HG03342 (cell line): ENCODE results near the gene MRPS2.
"Not testable (repeated sequence)": the region's sequence is repeated elsewhere in the genome, so short reads cannot be mapped to it uniquely, and the experiment has no call there.

Experiments used
- ATAC-seq: cut with Tn5 transposase; IDR thresholded peaks from one replicate; pipeline ENCODE4 v1.9.1; 2021; ENCODE audit warnings: mild to moderate bottlenecking, moderate library complexity; ENCODE audit not compliant: unreplicated experiment

MRPS2 gene

DNA sequence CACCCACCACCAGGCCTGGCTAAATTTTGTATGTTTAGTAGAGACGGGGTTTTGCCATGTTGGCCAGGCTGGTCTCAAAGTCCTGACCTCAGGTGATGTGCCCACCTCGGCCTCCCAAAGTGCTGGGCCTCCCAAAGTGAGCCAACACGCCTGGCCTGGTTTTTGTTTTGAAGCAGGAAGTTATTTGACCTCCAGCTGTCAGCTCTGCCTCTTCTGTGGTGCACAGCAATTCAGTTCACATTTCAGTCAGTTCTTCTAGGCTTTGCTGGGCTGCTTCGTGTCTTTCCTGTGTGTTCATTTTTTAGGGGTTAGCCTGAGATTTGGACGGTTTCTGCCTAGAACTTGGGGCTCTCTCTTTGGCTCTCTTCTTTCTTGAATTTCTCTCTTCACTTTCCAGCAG lies 29.7 kb downstream of the MRPS2 start:
- ATAC-seq: no peak

- ATAC-seq: no peak
These were observed 30.6 kb downstream of the MRPS2 start for GRCh38 chr9:135531096-135531495.

DNA sequence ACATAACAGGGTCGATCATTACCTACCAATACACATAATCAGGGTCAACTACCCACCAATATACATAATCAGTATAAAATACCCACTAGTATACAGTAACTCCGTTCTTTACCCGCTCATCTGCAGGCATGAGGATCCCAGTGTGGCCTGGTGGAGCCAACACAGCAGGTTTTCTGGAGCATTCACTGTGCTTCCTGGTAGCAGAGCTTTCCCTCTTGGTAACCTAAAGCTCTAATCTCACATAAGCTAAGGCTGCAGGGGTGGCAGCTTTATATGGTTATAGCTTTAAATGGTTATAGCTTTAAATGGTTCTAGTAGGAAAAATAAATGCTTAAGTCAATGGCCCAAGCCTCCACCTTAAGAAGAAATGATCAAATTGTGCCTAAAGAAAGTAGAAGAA lies 32.6 kb downstream of the MRPS2 start:
- ATAC-seq: no peak

DNA sequence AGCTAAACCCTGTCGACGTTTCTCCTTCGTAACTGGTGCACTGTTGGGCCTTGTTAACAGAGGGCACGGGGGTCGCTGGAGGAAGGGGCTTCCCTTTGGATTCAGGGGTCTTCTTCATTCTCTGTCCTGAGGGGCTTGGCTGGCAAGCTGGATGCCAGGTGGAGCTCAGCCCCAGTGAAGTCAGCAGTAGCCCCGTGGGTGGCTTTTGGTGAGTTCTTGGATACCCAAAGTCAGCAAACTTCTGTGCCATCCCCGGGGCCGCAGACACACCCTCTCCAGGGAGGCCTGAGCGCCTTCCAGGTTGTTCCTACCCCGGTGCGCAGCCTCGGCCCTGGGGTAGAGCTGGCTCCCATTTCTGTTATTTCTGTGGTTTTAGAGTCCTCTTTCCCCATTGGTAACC lies 33.2 kb downstream of the MRPS2 start:
- no peak for ATAC-seq

DNA sequence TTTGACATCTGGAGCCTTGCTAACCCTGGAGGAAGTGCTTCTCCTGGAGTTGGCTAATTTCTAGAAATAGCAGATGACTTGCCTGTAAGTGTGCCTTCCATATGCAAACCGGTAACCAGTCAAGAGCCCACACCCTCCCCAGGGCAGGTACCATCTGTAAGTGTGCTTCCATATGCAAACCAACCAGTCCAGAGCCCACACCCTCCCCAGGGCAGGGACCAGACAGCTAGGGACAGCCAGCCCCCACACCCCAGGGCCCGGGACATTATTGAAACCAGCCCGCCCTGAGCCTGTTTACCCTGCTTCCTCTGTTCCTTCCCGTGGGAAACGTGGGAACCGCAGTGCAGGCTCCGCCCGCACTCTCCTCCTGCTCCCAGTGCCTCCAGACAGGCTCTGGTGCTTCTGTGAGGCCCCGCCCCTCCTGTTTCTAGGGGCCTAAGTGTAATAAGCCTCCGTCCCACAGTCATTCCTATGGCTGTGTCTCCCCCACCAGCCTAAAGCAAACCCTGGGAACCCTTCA lies 33.8 kb downstream of the MRPS2 start:
- ATAC-seq: not testable (repeated sequence)

- ATAC-seq: not testable (repeated sequence)
These were observed 34.3 kb downstream of the MRPS2 start for GRCh38 chr9:135534826-135535225.

DNA sequence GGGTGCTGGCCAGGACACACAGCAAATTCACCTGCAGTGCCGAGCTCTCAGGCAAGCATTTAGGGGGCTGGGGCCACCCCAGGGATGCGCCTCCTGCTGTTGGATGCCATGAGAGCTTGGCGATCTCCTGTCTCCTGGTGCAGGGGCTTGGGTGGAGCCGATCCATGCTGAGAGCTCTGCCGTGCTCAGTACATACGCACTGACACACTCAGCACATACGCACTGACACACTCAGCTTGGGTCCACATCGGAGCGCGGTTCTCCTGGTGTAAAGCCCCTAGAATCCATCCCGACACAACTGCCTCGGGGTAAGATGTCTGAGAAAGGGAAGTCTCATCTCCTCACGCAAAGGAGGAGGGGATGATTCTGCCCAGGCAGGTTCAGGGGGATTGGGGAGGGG lies 35.1 kb downstream of the MRPS2 start:
- not testable (repeated sequence) for ATAC-seq

- no peak for ATAC-seq
These were observed 35.7 kb downstream of the MRPS2 start for GRCh38 chr9:135536216-135536615.

DNA sequence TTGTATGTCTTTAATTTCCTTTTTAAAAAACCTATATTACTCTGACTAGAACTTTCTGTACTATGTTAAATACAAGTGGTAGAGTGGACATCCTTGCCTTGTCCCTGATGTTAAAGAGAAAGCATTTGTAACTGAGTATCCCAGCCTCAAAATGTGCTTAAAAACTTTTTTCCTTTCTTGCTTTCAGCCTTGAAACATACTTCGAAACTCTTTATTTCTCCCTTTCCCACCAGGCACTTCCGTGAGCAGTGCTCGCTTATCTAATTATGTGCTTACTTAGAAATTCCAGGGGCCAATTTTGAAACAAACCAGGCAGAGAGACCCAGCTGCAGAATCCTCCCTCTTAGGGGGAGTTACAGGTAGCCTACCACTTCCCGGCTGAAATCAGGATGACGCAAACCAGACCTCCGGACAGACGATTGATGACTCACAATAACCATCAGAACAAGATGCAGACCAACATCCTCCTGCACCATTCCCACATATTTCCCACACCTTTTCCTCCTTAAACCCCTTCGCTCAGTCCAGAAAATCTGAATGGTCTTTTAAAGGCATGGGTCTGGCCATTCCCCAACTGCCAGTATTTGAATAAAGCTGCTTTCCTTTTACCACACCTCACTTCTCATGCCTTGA lies 42.9 kb downstream of the MRPS2 start:
- ATAC-seq: not testable (repeated sequence)

DNA sequence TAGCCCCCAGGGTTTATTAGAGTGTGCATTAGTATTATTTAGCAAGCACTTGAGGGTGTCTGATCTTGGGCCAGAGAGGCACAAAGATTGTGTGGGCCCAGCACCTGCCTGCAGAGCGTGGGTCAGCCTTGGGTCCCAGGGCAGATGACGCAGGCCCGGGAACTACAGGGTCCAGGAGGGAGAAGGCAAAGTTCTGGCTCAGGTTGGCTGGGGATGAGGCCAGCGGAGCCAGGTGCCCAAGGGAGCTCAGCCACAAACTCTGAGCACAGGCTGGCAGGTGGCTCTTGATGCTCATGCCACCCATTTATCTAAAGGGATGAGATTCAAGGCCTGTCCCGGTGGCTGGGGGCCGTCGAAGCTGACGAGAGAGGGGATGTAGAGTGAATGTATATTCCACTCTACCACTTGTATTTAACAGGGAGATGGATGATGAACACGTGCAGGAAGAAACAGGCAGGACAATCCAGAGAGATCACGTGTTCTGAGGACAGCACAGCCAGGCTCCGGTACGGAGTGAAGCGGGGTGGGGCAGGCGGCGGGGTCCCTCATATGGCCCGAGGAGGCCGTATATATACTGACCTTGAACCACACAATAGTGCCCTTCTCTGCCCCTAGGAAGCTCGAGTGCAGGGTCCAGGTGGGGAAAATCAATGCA lies 44.6 kb downstream of the MRPS2 start:
- ATAC-seq: no peak

DNA sequence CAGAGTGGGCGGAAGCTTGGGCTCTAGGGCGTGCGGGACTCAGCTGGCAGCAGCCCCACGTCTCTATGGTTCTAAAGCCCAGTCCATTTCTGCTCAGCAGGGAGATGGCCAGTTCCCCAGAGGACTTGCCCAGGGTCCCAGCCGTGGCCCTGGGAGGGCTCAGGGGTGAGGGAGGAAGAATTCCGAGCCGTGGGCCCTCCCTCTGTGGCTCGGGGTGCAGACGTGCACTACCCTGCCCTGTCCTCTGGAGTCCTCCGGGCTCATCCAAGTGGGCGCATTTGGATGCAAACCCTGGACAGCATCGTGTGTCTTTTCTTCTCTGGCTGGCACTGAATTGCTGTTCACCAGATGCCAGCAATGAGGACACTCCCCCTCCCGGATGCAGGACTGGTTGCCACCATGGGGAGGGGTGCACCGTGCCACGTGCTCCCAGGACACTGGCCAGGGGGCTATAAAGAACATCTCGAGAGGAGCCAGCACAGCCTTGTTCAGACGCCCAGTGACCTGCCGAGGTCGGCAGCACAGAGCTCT lies 45.2 kb downstream of the MRPS2 start, which contains the start of gene OBP2A:
Gene OBP2A, plus strand, starts transcription at position 481 of the 531 bp plus-strand sequence. CDS start 55 bp downstream, outside the sequence.
- ATAC-seq: not testable (repeated sequence)

DNA sequence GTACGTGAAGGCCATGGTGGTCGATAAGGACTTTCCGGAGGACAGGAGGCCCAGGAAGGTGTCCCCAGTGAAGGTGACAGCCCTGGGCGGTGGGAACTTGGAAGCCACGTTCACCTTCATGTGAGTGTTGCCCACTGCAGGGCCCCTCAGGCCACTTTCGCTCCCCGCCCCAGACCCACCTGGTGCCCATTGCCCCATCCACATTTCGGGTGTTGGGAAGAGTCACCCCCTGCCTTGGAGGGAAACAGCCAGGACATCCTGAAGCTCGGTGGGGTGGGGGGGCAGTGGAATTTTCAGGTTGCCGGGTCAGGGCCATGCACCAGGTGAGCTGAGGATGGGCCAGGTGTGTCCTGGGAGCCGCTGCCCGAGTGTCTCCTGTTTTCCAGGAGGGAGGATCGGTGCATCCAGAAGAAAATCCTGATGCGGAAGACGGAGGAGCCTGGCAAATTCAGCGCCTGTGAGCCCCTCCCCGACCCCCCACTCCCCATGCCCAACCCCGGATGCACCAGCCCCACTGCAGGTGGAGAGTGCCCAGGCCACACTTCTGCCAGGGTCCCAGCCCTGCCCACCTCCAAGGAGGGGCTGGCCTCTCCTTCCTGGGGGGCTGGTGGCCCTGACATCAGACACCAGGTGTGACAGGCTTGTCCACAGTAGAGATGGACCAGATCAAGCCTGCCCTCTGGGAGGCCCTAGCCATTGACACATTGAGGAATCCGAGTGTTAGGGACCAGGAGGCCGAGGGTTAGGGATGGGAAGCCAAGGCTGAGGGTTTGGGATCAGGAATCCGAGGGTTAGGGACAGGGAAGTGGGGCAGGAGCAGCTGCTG lies 46.5 kb downstream of the MRPS2 start:
- ATAC-seq: not testable (repeated sequence)

DNA sequence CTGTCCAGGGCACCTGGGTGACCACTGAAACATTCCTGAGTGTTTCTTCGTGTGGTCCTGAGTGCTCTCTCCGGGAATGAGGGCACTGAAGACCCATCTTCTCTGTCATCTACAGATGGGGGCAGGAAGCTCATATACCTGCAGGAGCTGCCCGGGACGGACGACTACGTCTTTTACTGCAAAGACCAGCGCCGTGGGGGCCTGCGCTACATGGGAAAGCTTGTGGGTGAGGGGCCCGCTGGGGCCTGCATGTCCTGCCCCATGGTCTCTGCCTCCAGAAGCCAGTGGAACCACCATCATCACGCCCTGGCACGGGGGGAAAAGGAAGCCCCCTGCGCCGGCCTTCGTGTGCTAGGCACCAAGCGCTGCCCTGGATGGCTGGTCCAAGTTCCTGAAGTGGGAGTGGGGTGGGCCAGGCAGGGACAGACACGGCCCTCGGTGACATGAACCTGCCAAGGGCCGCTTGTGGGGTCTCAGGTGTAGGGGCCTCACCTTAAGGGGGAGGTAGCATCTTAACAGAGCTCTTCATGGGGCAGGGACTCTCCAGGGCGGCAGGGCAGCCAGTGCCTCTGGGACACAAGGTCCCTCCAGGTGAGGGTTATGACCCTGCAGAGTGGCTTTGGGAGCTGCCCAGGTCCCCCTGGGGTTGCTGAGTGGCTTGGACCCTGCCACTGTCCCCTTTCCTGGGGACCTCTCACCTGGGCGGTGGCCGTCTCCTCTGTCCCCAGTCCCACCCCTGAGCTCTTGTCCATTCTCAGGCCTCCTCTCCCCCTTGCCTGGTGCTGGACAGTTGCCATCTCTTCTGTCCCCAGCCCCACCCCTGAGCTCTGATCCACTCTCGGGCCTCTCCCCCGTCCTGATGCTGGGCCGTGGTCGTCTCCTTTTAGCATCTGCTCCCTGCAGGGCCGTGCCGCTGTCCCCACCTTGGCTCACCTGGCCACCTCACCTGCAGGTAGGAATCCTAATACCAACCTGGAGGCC lies 47.6 kb downstream of the MRPS2 start:
- ATAC-seq: no peak

- ATAC-seq: not testable (repeated sequence)
These were observed 49.2 kb downstream of the MRPS2 start for GRCh38 chr9:135549478-135550343.

DNA sequence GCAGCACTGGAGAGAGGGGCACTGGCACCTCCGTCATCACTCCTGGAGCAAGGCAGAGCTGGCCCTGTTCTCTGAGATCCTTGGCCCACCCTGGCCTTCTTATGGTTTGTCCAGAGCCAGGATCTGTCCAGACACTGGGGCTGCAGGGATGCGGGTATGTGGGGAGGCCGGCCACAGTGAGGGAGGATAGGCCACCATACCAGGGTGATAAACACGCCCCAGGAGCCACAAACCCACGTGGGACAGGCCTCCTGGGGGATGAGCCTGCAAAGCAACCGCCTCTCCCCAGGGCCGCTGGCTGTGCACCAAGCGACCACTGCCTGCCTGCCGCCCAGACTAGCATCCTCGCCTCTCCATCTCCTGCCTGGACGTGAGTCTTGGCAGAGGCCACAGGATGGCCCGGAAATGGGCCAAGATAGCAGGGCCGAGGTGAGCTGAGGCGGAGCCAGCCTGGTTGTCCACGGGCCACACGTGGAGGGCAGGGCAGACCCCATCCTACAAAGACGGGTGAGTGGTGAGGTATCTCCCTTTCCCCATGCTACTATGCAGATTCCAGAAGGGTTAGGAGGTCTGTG lies 49.9 kb downstream of the MRPS2 start:
- no peak for ATAC-seq

DNA sequence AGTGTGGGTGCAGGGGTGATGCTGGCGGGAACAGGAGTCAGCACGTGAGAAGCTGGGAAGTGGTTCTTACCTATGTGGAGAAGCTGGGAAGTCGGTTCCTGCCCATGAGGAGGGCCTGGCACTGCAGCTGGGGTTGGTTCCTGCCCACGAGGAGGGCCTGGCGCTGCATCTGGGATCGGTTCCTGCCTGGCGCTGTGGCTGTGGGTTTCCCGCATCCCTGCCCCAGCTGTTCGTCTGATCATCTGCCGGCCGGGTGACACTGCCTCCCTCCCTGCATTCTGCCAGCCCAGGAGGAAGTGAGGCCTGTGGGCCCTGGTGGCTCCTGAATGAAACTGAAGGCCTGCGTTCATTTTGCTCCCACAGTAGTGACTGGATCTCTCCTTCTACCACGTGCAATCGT lies 50.5 kb downstream of the MRPS2 start:
- no peak for ATAC-seq

GRCh38 chr9:135551456-135551855 lies 51.0 kb downstream of the MRPS2 start:
- no peak for ATAC-seq

- ATAC-seq: no peak
These were observed 51.7 kb downstream of the MRPS2 start for GRCh38 chr9:135552021-135552697.
